Tibial artery (tissue), 4 donors: ENCODE measurements around the gene PDK2.
A peak's percentile ranks its signal among the peaks of the same experiment; 100 is the strongest.

Source experiments
- DNase-seq, 2 donors: peaks; one replicate each; pipeline ENCODE4 v3.0.0-alpha.2; 2019
- H3K27ac ChIP-seq, 2 donors: fragments of 200-600 bp; sonication (generic) in 1 of 2; 1 replicate in 1 of 2; 2 replicates in 1 of 2; pipeline ENCODE4 v1.5.1; 2018 to 2019; ENCODE audit warnings: mild to moderate bottlenecking in 1 of 2
- H3K27me3 ChIP-seq, 2 donors: fragments of 200-600 bp; sonication (generic) in 1 of 2; one replicate each; pipeline versions ENCODE4 v1.5.1 to v1.6.0; 2016 to 2019
- H3K36me3 ChIP-seq, 3 donors: fragments of 200-600 bp; sonication (generic) in 2 of 3; one replicate each; pipeline ENCODE4 v1.5.1; 2016 to 2019; ENCODE audit warnings: mild to moderate bottlenecking in 2 of 3
- H3K4me1 ChIP-seq, 4 donors: fragments of 200-600 bp; sonication (generic) in 2 of 4; 1 replicate in 3 of 4; 2 replicates in 1 of 4; pipeline ENCODE4 v1.5.1; 2016 to 2019
- H3K4me3 ChIP-seq, 2 donors: fragments of 200-600 bp; sonication (generic) in 1 of 2; 1 replicate in 1 of 2; 2 replicates in 1 of 2; pipeline ENCODE4 v1.5.1; 2018 to 2019; ENCODE audit warnings: mild to moderate bottlenecking in 2 of 2
- H3K9me3 ChIP-seq, 3 donors: fragments of 200-600 bp; sonication (generic) in 1 of 3; one replicate each; pipeline ENCODE4 v1.5.1; 2016 to 2019
- CTCF ChIP-seq, 2 experiments: fragments of 200-600 bp in 1 of 2; fragments of 450-650 bp in 1 of 2; IDR thresholded peaks; one replicate each; pipeline ENCODE4 v1.5.1; 2017 to 2019; ENCODE audit warnings: antibody characterized with exemption in 2 of 2, mild to moderate bottlenecking in 1 of 2, moderate library complexity in 1 of 2
- intact Hi-C: fragments of 100-400 bp; cut with DNase I; formaldehyde crosslinking; loops from one replicate; pipeline ENCODE4 v1.15.0; 2023; ENCODE audit warnings: low total_unique reads

The PDK2 gene

GRCh38 chr17:50109785-50110184 is 14.6 kb downstream of the PDK2 start:
- H3K36me3 ChIP-seq, result peaks cover 33 to 59% (median 56%) of the 10 kb centered on the region in 3 donors
- DNase-seq, result no peak
- H3K4me1 ChIP-seq, result peaks cover 13 to 31% (median 29%) of the 10 kb centered on the region in 4 donors
- intact Hi-C loops, result loop anchor here (10.0 kb wide), 1 partner anchor 55 kb away; the partner anchor contains the start of gene SGCA
- no peaks in the 10 kb centered on the region for H3K27me3 ChIP-seq
- TF ChIP-seq CTCF (IDR thresholded peaks at IDR 0.05), result no peak
- no peak overlapping the region for H3K4me3 ChIP-seq
- no peaks in the 10 kb centered on the region for H3K9me3 ChIP-seq
- peak overlapping the region; percentile 98 to 99 for H3K27ac ChIP-seq

- no peak overlapping the region for H3K4me3 ChIP-seq
- no peaks in the 10 kb centered on the region for H3K9me3 ChIP-seq
- DNase-seq, result peak; percentile 73 to 96
- H3K27ac ChIP-seq, result peak overlapping the region; percentile 98 to 99
- H3K4me1 ChIP-seq, result peaks cover 13 to 31% (median 29%) of the 10 kb centered on the region in 4 donors
- H3K36me3 ChIP-seq, result peaks cover 33 to 49% (median 46%) of the 10 kb centered on the region in 3 donors
- TF ChIP-seq CTCF (IDR thresholded peaks at IDR 0.05), result no peak
- intact Hi-C loops, result loop anchor here (10.0 kb wide), 1 partner anchor 54 kb away; the partner anchor contains the start of gene SGCA
- H3K27me3 ChIP-seq, result no peaks in the 10 kb centered on the region
Measured at GRCh38 chr17:50110591-50111349, 15.6 kb downstream of the PDK2 start.

GRCh38 chr17:50111673-50112655 is 16.8 kb downstream of the PDK2 start:
- Histone ChIP-seq H3K27ac (peak overlapping the region; percentile 98 to 99), H3K9me3 (no peaks in the 10 kb centered on the region), H3K27me3 (no peaks in the 10 kb centered on the region), H3K4me1 (peaks cover 13 to 34% (median 31%) of the 10 kb centered on the region in 4 donors), H3K36me3 (peaks cover 26 to 37% (median 34%) of the 10 kb centered on the region in 3 donors), H3K4me3 (peak overlapping the region in 1 of 2 donors; percentile 9)
- intact Hi-C loops, result loop anchor here (10.0 kb wide), 1 partner anchor 53 kb away; the partner anchor contains the start of gene SGCA
- DNase-seq, result peak; percentile 73 to 94
- TF ChIP-seq CTCF (IDR thresholded peaks at IDR 0.05), result no peak

DNA sequence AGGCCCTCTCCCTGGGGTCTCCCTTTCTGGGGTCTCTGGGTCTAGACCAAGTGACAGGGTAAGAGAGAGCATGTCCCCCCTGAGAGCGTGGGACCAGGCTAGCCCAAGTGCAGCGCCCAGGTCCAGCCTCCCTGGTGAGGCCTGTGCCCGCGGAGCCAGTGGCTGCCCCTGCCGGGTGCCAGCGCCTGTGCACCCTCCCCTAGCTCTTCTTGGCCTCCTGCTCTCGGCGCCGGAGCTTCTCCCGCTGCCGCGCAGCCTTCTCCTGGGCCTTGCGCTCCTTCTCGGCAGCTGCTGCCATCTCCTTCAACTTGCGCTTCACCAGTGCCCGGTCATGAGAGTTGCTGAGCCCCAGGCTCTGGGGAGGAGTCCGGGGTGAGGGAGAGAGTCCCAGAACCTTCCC is 17.5 kb downstream of the PDK2 start:
- intact Hi-C loops, result loop anchor here (10.0 kb wide), 1 partner anchor 52 kb away; the partner anchor contains the start of gene SGCA
- Histone ChIP-seq H3K4me3 (no peak overlapping the region), H3K9me3 (no peaks in the 10 kb centered on the region), H3K36me3 (peaks cover 19 to 30% (median 27%) of the 10 kb centered on the region in 3 donors), H3K4me1 (peaks cover 13 to 42% (median 36%) of the 10 kb centered on the region in 4 donors), H3K27me3 (no peaks in the 10 kb centered on the region), H3K27ac (peak overlapping the region; percentile 98 to 99)
- TF ChIP-seq CTCF (IDR thresholded peaks at IDR 0.05), result peak; percentile 39 to 51
- DNase-seq, result peak in 1 of 2 donors; percentile 82

DNA sequence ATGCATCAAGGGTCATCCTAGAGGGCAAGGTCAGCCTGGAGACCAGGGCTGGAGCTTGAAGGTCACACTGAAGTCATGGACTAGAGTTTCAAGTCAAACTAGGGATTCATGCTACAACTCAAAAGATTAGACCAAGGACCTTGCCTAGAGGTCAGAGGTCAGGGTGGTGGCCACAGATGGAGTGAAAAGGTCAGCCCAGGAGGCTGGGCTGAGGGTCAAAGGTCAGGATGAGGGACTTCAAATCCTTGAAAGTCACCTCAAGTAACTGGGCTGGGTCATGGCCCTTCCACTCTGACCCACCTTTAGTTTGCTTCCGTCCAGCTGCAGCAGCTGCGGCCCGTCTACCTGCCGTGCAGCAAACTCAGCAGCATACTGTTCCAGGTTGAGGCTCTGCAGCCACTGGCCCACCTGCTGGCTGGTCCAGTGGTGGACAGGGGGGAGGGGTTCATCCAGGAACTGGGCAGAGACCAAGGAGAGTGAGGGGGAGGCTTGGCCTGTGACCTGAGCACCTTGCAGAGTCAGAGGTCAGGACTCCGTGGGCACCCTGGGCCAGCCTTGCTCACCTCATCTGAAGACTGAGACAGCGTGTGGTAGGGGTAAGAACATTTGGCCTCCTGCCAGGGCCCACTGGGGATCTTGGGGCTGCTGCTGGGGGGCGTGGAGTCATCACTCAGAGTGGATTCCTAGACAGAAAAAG is 18.6 kb downstream of the PDK2 start:
- Histone ChIP-seq H3K27ac (peak overlapping the region in 1 of 2 donors; percentile 99), H3K36me3 (peaks cover 11 to 19% (median 16%) of the 10 kb centered on the region in 3 donors), H3K9me3 (no peaks in the 10 kb centered on the region), H3K27me3 (no peaks in the 10 kb centered on the region), H3K4me3 (no peak overlapping the region), H3K4me1 (peaks cover 13 to 46% (median 37%) of the 10 kb centered on the region in 4 donors)
- no peak for TF ChIP-seq CTCF (IDR thresholded peaks at IDR 0.05)
- intact Hi-C loops, result loop anchor here (10.0 kb wide), 1 partner anchor 51 kb away; the partner anchor contains the start of gene SGCA
- peak in 1 of 2 donors; percentile 73 for DNase-seq
